GM19023 (cell line): Measurements from ENCODE around the gene UBE2C.
"Not testable (repeated sequence)": the region's sequence is repeated elsewhere in the genome, so short reads cannot be mapped to it uniquely, and the experiment has no call there.

ENCODE experiments used
- ATAC-seq: cut with Tn5 transposase; IDR thresholded peaks from one replicate; pipeline ENCODE4 v1.9.1; 2021; ENCODE audit warnings: mild to moderate bottlenecking, moderate library complexity; ENCODE audit not compliant: unreplicated experiment

Gene UBE2C

DNA sequence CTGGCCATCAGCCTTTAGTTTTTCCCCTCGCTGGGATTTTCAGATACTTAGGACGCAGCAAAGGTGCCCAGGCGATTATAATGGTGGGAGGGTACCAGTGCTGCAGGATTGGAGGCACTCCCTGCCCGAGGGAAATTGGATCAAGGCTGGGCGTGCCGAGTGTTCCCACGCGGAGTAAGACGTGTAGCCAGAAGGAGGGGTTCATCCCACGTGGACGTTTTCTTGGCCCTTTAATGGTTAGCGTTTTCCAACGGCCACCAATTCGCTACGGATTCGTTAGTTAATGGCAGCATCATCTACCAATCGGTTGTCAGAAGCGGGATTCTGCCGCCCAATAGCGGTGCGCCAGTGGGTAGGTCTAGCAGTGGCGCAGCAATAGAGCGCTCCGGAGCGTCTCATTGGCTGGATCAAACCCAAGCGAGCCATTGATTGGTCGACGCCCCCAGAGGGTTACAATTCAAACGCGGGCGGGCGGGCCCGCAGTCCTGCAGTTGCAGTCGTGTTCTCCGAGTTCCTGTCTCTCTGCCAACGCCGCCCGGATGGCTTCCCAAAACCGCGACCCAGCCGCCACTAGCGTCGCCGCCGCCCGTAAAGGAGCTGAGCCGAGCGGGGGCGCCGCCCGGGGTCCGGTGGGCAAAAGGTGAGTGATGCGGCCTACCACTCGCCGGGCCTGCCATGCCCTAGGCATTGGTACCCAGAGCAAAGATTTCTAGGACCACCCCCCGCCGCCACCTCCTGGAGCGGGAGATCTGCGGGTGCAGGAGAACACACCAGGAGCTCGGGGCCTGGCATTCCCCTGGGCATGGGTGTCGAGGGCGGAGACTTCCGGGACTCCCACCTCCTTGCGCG lies at the start of gene UBE2C:
UBE2C (plus strand) TSS at position 488 of the 849 bp plus-strand sequence; CDS start at position 540, 52 bp downstream.
- peak; percentile 97 for ATAC-seq

DNA sequence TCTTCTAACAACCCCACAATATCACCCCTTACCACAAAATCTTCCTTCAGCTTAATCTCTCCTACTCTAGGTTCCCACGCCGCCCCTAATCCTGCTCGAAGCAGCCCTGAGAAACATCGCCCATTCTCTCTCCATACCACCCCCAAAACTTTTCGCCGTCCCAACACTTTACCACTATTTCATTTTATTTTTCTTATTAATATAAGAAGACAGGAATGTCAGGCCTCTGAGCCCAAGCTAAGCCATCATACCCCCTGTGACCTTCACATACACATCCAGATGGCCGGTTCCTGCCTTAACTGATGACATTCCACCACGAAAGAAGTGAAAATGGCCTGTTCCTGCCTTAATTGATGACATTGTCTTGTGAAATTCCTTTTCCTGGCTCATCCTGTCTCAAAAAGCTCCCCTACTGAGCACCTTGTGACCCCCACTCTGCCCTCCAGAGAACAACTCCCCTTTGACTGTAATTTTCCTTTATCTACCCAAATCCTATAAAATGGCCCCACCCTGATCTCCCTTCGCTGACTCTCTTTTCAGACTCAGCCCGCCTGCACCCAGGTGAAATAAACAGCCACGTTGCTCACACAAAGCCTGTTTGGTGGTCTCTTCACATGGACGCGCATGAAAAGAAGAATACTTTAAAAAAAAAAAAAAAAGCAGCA lies 47.7 kb upstream of the UBE2C start:
- ATAC-seq = not testable (repeated sequence)

DNA sequence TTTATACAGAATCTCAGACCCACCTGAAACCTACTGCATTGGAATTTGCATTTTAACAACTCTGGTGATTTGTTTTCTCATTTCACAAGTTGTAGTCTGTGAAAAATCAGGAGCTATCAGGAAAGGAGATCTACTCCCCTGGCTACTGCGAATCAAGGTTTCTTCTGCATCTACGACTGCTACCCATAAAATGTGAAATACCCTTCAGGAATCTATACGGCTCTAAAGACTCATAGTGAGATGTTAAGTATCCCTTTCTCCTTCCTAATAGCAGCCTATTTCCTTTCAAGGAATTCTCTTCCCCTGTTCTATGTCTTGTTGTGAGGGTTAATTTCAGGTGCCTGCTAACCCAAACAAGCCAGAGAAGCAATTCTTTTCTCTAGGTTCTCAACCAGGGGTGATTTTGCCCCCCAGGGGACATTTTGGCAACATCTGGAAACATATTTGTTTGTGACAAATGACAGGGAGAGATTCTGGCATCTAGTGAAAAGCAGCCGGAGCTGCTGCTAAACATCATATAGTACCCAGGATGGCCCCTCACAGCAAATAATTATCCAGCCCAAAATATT lies 47.1 kb upstream of the UBE2C start:
- no peak for ATAC-seq

DNA sequence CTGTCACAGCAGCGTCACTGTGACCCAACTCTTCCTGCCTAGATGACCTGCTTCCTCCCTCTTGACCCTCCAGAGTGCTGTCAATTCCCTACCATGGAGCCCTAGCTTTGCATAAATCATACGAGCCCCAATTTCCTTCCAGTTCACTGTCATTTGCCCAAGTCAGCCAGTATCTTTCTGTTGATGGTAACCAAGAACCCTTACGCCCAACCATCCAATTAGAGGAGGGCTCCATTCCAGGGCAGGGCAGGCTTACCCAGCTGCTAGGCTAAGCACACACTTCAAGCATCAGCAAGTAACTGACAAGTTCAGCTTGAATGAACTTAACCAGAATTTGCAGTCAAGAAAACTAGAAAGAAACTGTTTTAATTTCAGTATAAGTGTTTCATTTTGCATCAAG lies 46.5 kb upstream of the UBE2C start:
- no peak for ATAC-seq

DNA sequence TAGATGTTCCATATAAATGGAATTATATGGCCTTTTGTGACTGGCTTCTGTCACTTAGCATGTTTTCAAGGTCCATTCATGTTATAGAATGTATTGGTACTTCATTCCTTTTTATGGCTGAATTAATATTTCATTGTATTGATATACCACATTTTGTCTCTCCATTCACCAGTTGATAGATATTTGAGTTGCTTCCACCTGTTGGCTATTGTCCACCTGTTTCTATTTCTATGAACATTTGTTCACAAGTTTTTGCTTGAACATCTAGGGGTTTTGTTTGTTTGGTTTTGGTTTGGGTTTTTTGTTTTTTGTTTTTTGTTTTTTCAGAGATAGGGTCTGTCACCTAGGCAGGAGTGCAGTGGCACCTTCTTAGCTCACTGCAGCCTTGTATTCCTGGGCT lies 44.0 kb upstream of the UBE2C start:
- no peak for ATAC-seq

DNA sequence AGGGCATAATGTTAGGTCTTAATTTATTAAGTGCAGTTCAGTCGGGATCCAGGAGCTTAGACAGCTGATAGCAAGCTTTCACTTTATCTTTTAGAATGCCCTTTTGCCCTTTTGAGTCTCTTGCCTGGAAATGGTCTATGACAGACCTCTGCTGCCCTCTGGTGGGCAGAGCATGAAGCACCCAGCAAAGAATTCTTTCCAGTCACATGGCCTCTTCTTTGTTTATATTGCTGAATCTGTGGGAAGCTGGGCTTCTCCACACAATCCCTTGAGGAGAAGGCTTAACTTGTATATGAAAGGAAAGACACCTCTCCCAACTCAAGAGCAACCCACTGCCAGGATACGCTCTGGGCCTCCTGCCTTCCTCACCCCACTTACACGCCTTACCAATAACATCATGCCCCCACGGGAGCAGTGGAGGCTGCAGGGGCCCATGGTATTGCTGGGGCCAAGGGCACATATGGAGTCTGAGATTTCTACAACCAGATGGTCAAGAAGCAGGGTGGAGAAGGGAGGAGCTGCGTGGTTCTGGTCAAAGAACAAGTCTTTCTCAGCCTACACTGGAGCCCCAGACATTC lies 41.2 kb upstream of the UBE2C start:
- no peak for ATAC-seq

DNA sequence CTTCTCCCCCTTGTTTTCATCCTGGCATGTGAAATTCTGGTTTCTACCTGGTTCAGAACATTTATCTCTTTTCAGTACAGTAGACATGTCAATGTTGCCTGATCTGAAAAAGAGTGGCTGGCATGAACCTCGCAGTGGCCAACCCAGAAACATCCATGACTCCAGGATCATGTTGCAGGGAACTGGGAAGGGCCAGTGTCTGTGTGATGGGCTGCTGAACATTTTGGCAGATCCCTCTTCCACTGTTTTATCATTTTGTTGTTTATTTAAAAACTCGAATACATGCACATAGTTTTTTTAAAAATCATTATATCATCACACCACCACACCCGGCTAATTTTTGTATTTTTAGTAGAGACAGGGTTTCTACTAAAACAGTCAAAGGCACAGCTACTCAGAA lies 39.8 kb upstream of the UBE2C start:
- no peak for ATAC-seq

DNA sequence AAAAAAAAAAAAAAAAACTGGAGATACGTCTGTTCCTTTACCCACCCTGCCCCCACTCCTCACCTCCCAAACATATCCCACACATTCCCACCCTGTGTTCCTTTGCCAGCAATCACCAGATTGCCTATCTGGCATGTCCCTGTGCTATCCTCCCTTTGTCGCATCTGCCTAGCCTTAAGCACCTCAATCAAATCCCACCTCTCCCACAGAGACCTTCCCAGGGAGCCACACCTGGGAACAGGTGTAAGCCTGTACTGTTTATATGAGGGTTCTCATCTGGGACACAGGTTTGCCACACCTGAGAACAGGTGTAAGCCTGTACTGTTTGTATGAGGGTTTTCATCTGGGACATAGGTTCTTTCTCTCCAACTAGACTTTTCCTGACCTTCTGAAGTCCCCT lies 37.5 kb upstream of the UBE2C start:
- ATAC-seq = no peak

DNA sequence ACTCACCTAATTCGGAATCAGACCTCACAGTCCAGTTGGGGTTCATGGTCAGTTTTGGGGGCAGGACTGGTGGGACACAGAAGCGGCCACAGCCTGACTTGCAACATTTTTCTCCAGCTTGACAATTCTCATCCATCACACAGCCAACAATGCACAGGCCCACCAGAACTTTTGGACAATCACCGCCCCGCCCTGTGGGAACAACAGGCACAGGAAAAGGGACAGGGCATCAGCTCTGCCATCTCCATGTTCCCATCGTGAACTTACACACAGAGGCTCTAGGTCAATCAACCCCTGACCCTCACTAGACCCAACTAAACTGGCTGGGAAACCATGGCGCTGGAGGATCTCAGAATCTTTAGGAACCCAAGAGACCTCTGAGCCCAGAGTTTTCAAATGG lies 37.0 kb upstream of the UBE2C start:
- no peak for ATAC-seq

DNA sequence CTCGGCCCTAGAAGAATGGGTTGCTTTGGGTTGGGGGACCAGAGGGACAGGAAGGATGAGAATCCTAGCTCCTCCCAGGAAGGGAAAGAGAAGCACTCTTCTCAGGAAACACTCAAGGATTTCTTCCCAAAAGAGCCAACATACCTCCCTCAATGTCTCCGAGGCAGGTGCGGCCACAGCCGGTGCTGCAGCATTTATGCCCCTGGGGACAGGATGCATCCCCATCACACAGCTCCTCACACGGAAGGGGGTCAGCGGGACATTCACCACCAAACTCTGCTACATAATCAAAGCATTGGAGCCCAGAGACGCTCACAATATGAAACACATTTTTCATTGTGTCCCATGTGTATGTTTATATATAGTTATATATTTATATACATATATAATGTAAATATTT lies 35.5 kb upstream of the UBE2C start:
- no peak for ATAC-seq

DNA sequence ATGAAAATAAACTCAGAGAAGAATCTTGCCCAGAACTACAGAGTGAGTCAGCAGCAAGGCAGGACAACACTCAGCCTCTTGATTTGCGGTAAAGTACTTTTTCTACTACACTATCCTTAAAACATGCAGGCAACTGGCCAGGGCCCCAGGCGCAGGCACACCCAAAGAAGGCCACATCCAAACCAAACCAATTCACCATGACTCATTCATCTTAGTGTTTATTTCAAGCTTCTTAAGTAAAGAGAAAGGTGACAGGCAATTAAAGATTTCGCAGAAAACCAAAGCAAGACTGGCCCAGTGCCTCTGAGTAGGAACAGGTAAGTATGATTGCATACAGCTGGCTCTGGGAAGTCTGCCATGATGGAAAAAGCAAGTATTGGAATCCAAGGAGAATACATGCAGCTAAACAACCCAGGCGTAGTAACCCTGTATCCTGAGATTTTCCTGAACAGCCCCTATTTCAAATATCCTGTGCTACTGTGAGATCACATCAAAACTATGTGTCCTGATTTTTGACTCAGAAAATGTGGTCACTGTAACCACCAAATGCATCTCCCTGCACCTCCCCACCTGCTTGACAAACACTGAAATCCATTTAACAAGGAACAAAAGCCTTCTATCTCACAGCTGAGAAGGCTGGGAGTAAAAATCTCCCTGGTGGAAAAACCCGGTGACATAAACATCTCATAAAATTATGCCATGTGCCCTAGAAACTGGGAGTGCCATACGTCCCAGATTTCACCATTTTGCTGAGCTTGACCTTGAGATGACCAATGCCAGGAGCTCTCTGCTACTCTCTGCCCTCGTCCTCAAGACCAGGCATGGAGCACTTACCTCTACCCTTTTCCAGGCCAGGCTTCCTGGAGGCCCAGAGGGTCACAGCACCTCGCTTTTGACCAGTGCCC lies 33.2 kb upstream of the UBE2C start:
- no peak for ATAC-seq

DNA sequence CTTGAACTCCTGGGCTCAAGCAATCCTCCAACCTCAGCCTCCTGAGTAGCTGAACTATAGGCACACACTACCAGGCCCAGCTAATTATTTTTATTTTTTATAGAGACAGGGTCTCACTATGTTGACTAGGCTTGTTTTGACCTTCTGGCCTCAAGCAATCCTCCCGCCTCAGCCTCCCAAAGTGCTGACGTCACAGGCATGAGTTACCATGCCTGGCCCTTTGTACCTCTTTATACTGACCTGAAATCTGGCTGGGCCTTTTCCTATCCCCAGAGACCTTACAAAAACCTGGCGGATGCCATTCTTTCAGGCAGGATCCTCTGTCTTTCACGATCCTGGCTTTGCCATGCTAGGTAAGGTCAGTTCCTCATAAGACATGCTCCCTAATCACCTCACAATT lies 32.3 kb upstream of the UBE2C start:
- no peak for ATAC-seq

DNA sequence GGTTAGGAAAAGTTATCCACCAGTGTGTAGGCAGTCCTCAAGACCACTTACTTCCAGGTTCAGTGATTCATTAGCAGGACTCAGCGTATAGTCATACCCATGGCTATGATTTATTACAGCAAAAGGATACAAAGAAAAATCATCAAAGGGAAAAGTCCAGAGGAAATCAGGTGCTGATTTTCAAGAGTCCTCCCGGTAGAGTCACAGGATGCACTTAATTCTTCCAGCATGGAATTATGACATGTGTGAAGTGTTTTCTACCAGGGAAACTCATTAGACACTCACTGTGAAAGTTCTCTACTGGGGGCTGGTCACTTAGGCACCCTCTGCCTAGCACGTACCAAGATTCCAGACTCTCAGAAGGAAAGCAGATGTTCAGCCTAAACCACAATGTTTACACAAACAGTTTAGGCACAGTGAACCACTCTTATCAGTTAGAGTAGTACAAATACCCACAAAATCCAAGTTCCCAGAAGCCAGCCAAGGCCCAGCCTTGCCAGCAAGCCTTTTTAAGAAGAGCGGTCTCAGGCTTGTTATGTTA lies 31.0 kb upstream of the UBE2C start:
- no peak for ATAC-seq

DNA sequence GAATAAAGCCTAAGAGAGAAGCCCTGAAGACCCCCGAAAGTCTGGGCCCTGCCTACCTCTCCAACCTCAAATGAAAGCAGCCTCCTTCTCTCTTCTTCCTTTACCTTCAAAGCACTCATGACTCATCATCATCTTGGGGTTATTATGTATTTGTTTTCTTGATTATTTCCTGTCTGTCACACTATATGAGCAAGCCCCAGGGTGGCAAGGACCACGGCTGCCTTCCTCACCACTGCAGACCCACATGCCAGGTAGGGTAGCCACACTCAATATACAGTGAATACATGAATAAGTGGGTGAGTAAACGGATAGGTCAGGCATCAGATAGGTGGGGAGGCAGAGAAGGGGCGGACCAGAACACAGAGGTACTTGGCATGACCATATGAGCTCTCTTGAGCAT lies 29.6 kb upstream of the UBE2C start:
- ATAC-seq = no peak

DNA sequence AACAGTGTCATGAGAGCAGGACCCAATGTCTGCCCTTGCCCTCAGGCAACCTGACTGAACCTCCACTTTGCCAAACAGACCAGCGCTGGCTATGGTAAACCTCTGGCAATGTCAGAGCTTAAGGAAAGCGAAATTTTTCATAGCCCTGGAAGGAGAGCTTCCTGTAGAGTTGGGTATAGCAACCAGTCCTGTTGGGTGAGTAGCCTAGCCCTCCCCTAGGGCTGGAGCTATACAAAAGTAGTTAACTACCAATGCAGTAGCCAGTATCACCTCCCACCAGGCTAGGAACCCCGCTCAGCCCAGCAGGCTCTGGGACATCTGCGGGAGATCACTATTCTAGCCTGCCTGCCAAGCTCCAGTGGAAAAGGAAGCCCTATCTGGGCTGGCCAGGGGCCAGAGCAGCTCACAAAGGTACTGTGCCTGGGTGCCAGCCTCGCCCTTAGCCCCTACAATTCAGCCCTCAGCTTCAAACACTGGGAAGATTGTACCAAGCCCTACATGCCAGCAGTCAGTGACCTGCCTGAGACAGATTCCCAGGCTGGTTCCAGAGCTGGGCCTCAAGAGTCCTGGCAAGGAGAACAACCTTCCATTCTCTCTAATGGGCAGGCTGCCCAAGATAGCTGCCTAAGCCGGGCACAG lies 28.7 kb upstream of the UBE2C start:
- ATAC-seq = no peak

DNA sequence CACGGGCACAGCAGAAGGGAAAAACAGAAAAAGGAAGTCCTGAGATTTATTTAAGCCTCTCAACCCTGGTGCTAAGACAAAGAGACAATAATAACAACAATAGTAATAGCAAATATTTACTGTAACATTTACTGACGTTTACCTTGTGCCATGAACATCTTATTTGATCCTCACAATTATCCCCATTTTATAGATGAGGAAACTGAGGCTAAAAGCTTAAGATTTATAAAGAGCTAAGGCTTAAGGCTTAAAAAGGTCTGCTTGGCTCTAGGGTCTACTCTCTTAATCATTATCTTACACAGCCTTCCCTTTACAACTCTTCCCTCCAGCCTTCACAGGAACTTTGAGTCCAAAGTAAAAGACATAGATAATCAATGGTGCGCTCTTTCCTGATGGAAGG lies 24.1 kb upstream of the UBE2C start:
- no peak for ATAC-seq

DNA sequence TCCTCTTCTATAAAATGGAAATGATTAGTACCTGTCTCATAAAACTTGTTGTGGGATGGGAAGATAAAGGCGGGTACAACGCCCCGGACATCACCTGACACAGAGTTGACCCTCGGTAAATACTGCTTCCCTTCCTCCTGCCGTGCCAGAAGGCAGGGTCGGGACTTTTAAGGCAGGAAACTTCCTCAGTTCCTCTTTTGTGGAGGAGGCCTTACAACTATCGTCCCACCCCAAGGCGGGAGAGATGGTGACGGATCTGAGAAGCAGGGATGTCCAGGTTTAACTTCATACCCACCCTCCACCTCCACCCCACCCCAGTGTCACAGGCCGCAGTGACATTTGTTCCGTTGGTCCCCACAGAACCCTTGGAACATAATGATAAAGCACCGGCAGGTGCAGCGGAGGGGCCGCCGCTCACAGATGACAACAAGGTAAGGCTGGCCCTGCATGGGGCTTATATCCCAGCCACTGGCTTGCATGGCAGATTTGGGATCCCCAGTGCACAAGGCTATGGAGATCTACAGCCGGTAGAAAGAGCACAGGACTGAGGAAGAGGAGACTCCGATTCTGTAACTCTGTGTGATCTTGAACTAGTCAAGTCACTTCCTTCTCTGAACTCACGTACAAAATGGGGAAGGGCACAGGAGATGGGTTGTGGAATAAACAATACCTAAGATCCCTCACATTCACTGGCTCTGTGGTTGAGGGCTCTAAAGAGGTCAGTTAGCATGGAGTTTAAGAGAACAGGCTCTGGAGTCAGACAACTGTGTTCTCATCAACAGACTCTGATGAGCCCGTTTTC lies 19.9 kb upstream of the UBE2C start:
- peak; percentile 5 for ATAC-seq

DNA sequence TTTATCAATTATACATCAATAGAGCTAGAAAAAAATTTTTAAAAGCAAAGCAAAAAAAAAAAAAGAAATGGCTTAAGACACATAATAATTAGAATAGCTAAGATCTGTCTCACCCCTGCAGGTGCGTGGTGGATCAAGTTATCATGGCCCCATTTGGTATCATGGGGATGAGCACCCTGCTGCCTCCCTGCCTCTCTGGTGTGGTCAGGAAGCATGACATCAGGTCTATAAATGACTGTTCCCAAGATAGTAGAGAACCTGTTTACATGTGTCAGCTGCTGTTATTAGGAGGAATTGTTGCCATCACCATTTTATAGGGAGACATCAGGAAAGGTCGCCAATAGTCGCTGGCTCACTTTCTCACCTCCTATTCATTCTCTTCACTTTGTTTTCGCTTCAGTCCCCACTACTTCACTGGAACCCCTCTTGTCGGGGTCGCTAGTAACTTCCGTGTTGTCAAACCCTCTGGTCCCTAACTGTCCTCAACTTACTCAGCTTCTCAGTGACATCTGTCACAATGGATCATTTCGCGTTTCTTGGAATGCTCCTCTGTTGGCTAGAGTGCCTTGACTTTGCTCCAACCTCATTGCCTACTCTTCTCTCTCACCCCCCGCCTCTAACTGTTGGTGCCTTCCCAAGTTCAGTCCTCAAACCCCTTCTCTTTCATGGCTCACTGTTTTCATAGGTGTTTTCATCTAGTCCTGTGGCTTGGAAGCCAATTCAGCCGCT lies 15.9 kb upstream of the UBE2C start:
- no peak for ATAC-seq
